ENCODE measurements around the gene ABLIM2. TPM values are rescaled to one million over a fixed set of nuclear protein-coding genes. Genes with fewer than 3 reads are reported as not detected.

ABLIM2 gene
- total RNA-seq, 2 donors from 2014 or later, result 2.6 to 7.3 TPM

GRCh38 chr4:8113611-8114377 is 44.8 kb downstream of the ABLIM2 start:
- intact Hi-C loops (cut with DNase I), result no loop called here
- 80% methylated on average over 15 of the region's 15 CpGs for WGBS

GRCh38 chr4:8112672-8113071 is 45.9 kb downstream of the ABLIM2 start:
- H3K36me3 ChIP-seq, result no peaks in the 10 kb centered on the region

More at GRCh38 chr4:8113611-8114377, 44.8 kb downstream of the ABLIM2 start:
- no peak overlapping the region for H3K4me3 ChIP-seq
- H3K36me3 ChIP-seq, result no peaks in the 10 kb centered on the region
- H3K9me3 ChIP-seq, result no peaks in the 10 kb centered on the region
- H3K27ac ChIP-seq, result no peak overlapping the region
- H3K27me3 ChIP-seq (replicated peaks; ENCODE audit: insufficient read depth), result no peaks in the 10 kb centered on the region
- no peaks in the 10 kb centered on the region for H3K4me1 ChIP-seq (replicated peaks)
- no peak for DNase-seq (ENCODE audit: low spot score)
- no peak for TF ChIP-seq POLR2AphosphoS5 (IDR thresholded peaks at IDR 0.05)
- no peak for TF ChIP-seq POLR2A (IDR thresholded peaks at IDR 0.05)
- no peak for TF ChIP-seq CTCF (IDR thresholded peaks at IDR 0.05)

GRCh38 chr4:8112036-8112576 is 46.5 kb downstream of the ABLIM2 start:
- H3K27me3 ChIP-seq (replicated peaks; ENCODE audit: insufficient read depth), result no peaks in the 10 kb centered on the region
- H3K9me3 ChIP-seq, result no peaks in the 10 kb centered on the region
- no peaks in the 10 kb centered on the region for H3K4me1 ChIP-seq (replicated peaks)
- no peak overlapping the region for H3K4me3 ChIP-seq
- TF ChIP-seq POLR2A (IDR thresholded peaks at IDR 0.05) (no peak), POLR2AphosphoS5 (IDR thresholded peaks at IDR 0.05) (no peak), CTCF (IDR thresholded peaks at IDR 0.05) (no peak)
- no peak overlapping the region for H3K27ac ChIP-seq
- no peak for DNase-seq (ENCODE audit: low spot score)
- WGBS, result 80% methylated on average over 9 of the region's 9 CpGs
- intact Hi-C loops (cut with DNase I), result no loop called here
- no peaks in the 10 kb centered on the region for H3K36me3 ChIP-seq

More at GRCh38 chr4:8112672-8113071, 45.9 kb downstream of the ABLIM2 start:
- WGBS, result 84% methylated on average over 10 of the region's 10 CpGs
- H3K27ac ChIP-seq, result no peak overlapping the region
- DNase-seq (ENCODE audit: low spot score), result no peak
- TF ChIP-seq CTCF (IDR thresholded peaks at IDR 0.05) (no peak), POLR2AphosphoS5 (IDR thresholded peaks at IDR 0.05) (no peak), POLR2A (IDR thresholded peaks at IDR 0.05) (no peak)
- H3K4me1 ChIP-seq (replicated peaks), result no peaks in the 10 kb centered on the region
- no peaks in the 10 kb centered on the region for H3K9me3 ChIP-seq
- H3K4me3 ChIP-seq, result no peak overlapping the region
- intact Hi-C loops (cut with DNase I), result no loop called here
- H3K27me3 ChIP-seq (replicated peaks; ENCODE audit: insufficient read depth), result no peaks in the 10 kb centered on the region

GRCh38 chr4:8110071-8110986 is 48.3 kb downstream of the ABLIM2 start:
- intact Hi-C loops (cut with DNase I), result no loop called here
- Histone ChIP-seq H3K27me3 (replicated peaks; ENCODE audit: insufficient read depth) (no peaks in the 10 kb centered on the region), H3K4me1 (replicated peaks) (no peaks in the 10 kb centered on the region), H3K36me3 (no peaks in the 10 kb centered on the region), H3K27ac (no peak overlapping the region), H3K4me3 (no peak overlapping the region), H3K9me3 (no peaks in the 10 kb centered on the region)
- WGBS, result 51% methylated on average over 26 of the region's 29 CpGs
- TF ChIP-seq POLR2AphosphoS5 (IDR thresholded peaks at IDR 0.05) (no peak), CTCF (IDR thresholded peaks at IDR 0.05) (no peak), POLR2A (IDR thresholded peaks at IDR 0.05) (no peak)
- DNase-seq (ENCODE audit: low spot score), result no peak
